ENCODE data around the gene CBX1.

The CBX1 gene

GRCh38 chr17:48025040-48025903 is 76.0 kb downstream of the CBX1 start:
- DNase-seq, result peak; percentile 96 to 98 (median 97)

DNA sequence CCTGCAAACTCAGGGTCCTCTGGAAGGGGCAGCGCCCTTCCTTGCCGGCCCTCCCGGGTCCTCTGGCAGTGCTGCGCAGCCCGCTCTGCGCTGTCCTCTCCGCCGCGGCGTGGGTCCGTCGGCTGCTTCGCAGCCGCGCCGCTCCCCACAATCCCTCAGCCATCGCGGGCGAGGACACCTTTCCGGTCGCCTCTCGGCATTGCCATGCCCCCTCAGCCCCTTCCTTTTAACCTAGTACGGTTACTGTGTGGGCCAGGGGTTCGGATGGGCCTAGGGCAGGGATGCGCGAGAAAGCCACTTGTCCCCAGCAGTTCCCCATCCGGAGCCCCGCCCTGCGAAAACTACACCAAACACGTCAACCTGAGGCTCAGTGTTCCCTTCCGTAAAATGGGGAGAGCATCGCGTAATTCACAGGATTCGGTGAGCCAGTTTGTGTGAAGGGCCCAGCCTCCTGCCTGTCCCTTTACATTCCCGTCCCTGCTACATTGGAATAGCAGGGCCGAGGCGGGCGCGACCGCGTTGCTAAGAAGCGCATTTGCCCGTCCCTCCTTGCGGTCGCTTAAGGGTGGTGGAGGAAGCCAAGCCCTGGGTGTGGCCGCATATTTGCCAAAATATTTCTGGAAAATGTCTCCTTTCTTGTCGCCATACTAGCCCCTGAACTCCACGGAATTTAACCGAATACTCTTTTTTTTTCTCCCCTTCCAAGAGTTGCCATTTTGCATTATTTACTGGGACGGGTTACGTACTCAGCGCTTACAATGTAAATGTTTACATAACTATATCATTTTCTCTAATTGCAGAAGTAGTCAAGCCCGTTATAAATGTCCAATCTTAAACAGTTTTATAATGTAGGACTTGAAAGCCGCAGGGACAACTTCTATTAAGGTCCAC is 76.9 kb downstream of the CBX1 start:
- peak in 2 of 5 donors; percentile 25 to 66 for DNase-seq

- peak in 4 of 5 donors; percentile 15 to 61 (median 30) for DNase-seq
These were observed 77.7 kb downstream of the CBX1 start for GRCh38 chr17:48023400-48024148.

- no peak for DNase-seq
These were observed 78.4 kb downstream of the CBX1 start for GRCh38 chr17:48022901-48023300.

- DNase-seq, result no peak
These were observed 79.3 kb downstream of the CBX1 start for GRCh38 chr17:48021934-48022333.
